ENCODE data around the gene HAAO.

DNA sequence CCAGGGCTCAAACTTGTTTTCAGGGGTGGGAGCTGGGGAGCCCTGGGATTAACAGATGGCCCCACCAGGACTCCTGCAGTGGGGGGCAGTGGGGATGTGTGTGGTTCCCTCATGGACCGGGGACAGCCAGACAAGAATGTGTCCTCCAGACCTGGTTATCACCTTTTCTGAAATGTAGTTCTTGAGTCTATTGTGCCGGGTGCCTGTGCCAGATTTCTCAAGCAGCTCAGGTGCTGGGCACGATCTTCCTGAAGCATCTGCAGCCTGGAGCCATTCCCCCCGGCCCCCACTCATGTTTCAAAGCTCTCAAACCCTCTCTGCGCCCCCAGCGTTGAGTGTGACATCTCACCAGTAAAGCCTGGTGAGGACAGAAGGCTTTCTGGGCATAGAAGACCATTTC lies 48.4 kb upstream of the HAAO start:
- TF ChIP-seq, protein P1, sequence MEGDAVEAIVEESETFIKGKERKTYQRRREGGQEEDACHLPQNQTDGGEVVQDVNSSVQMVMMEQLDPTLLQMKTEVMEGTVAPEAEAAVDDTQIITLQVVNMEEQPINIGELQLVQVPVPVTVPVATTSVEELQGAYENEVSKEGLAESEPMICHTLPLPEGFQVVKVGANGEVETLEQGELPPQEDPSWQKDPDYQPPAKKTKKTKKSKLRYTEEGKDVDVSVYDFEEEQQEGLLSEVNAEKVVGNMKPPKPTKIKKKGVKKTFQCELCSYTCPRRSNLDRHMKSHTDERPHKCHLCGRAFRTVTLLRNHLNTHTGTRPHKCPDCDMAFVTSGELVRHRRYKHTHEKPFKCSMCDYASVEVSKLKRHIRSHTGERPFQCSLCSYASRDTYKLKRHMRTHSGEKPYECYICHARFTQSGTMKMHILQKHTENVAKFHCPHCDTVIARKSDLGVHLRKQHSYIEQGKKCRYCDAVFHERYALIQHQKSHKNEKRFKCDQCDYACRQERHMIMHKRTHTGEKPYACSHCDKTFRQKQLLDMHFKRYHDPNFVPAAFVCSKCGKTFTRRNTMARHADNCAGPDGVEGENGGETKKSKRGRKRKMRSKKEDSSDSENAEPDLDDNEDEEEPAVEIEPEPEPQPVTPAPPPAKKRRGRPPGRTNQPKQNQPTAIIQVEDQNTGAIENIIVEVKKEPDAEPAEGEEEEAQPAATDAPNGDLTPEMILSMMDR (IDR thresholded peaks at IDR 0.05): no peak
- TF ChIP-seq POLR2AphosphoS5 (IDR thresholded peaks at IDR 0.05; ENCODE audit: low read depth, low read length) (no peak), TCF7L2 (IDR thresholded peaks at IDR 0.05; ENCODE audit: low read depth, low read length) (no peak), SIN3A (IDR thresholded peaks at IDR 0.05; ENCODE audit: borderline replicate concordance, insufficient read depth, low read depth, low read length) (no peak)
